ENCODE results near the gene TTC21B. TPM values are rescaled to one million over a fixed set of nuclear protein-coding genes. Genes with fewer than 3 reads are reported as not detected.

Gene TTC21B
- total and polyA plus RNA-seq, 4 donors = 21.3 to 79.2 (median 28.7) TPM

- no CpG with 5 or more reads among the region's 4 CpGs for whole genome bisulfite sequencing (ENCODE audit: insufficient coverage)
- no peak overlapping the region for H3K27ac ChIP-seq (ENCODE audit: low read depth, low read length)
- H3K9me3 ChIP-seq (ENCODE audit: control insufficient read depth, insufficient read depth, low read length) = no peaks in the 10 kb centered on the region
- H3K27me3 ChIP-seq (ENCODE audit: control insufficient read depth, insufficient read depth, low read length) = no peaks in the 10 kb centered on the region
- no peak overlapping the region for H3K4me3 ChIP-seq (ENCODE audit: low read depth, low read length)
- peaks cover 6% of the 10 kb centered on the region for H3K36me3 ChIP-seq (ENCODE audit: control insufficient read depth, insufficient read depth, low read length)
- DNase-seq (ENCODE audit: low read depth in 4 of 6, low spot score in 6 of 6) = no peak
- H3K4me1 ChIP-seq (ENCODE audit: control insufficient read depth, insufficient read depth, low read length) = no peaks in the 10 kb centered on the region
These were observed 20.2 kb downstream of the TTC21B start for GRCh38 chr2:165933211-165933910.

- H3K4me3 ChIP-seq (ENCODE audit: low read depth, low read length) = no peak overlapping the region
- H3K27ac ChIP-seq (ENCODE audit: low read depth, low read length) = no peak overlapping the region
- DNase-seq (ENCODE audit: low read depth in 4 of 6, low spot score in 6 of 6) = no peak
- H3K9me3 ChIP-seq (ENCODE audit: control insufficient read depth, insufficient read depth, low read length) = no peaks in the 10 kb centered on the region
- H3K27me3 ChIP-seq (ENCODE audit: control insufficient read depth, insufficient read depth, low read length) = no peaks in the 10 kb centered on the region
- peaks cover 13% of the 10 kb centered on the region for H3K36me3 ChIP-seq (ENCODE audit: control insufficient read depth, insufficient read depth, low read length)
- H3K4me1 ChIP-seq (ENCODE audit: control insufficient read depth, insufficient read depth, low read length) = no peaks in the 10 kb centered on the region
- no CpG with 5 or more reads among the region's 1 CpG for WGBS (ENCODE audit: insufficient coverage)
These were observed 25.8 kb downstream of the TTC21B start for GRCh38 chr2:165927774-165928173.

GRCh38 chr2:165927353-165927752 lies 26.2 kb downstream of the TTC21B start:
- no peak overlapping the region for H3K4me3 ChIP-seq (ENCODE audit: low read depth, low read length)
- H3K27ac ChIP-seq (ENCODE audit: low read depth, low read length) = no peak overlapping the region
- no peaks in the 10 kb centered on the region for H3K9me3 ChIP-seq (ENCODE audit: control insufficient read depth, insufficient read depth, low read length)
- no peak for DNase-seq (ENCODE audit: low read depth in 4 of 6, low spot score in 6 of 6)
- H3K27me3 ChIP-seq (ENCODE audit: control insufficient read depth, insufficient read depth, low read length) = no peaks in the 10 kb centered on the region
- H3K36me3 ChIP-seq (ENCODE audit: control insufficient read depth, insufficient read depth, low read length) = peaks cover 13% of the 10 kb centered on the region
- WGBS (ENCODE audit: insufficient coverage) = no CpG with 5 or more reads among the region's 1 CpG
- H3K4me1 ChIP-seq (ENCODE audit: control insufficient read depth, insufficient read depth, low read length) = no peaks in the 10 kb centered on the region

- Histone ChIP-seq H3K27me3 (ENCODE audit: control insufficient read depth, insufficient read depth, low read length) (no peaks in the 10 kb centered on the region), H3K36me3 (ENCODE audit: control insufficient read depth, insufficient read depth, low read length) (peaks cover 7% of the 10 kb centered on the region), H3K9me3 (ENCODE audit: control insufficient read depth, insufficient read depth, low read length) (no peaks in the 10 kb centered on the region), H3K4me1 (ENCODE audit: control insufficient read depth, insufficient read depth, low read length) (no peaks in the 10 kb centered on the region), H3K4me3 (ENCODE audit: low read depth, low read length) (no peak overlapping the region), H3K27ac (ENCODE audit: low read depth, low read length) (no peak overlapping the region)
- WGBS (ENCODE audit: insufficient coverage) = no CpG with 5 or more reads among the region's 2 CpGs
- peak in 1 of 6 donors; percentile 70 for DNase-seq (ENCODE audit: low read depth in 4 of 6, low spot score in 6 of 6)
These were observed 28.6 kb downstream of the TTC21B start for GRCh38 chr2:165924946-165925345.

- no CpG with 5 or more reads among the region's 1 CpG for WGBS (ENCODE audit: insufficient coverage)
- Histone ChIP-seq H3K4me1 (ENCODE audit: control insufficient read depth, insufficient read depth, low read length) (no peaks in the 10 kb centered on the region), H3K9me3 (ENCODE audit: control insufficient read depth, insufficient read depth, low read length) (no peaks in the 10 kb centered on the region), H3K4me3 (ENCODE audit: low read depth, low read length) (no peak overlapping the region), H3K27me3 (ENCODE audit: control insufficient read depth, insufficient read depth, low read length) (no peaks in the 10 kb centered on the region), H3K36me3 (ENCODE audit: control insufficient read depth, insufficient read depth, low read length) (peaks cover 12% of the 10 kb centered on the region), H3K27ac (ENCODE audit: low read depth, low read length) (no peak overlapping the region)
- DNase-seq (ENCODE audit: low read depth in 4 of 6, low spot score in 6 of 6) = no peak
These were observed 32.8 kb downstream of the TTC21B start for GRCh38 chr2:165920748-165921147.

- DNase-seq (ENCODE audit: low read depth in 4 of 6, low spot score in 6 of 6) = no peak
These were observed 39.9 kb downstream of the TTC21B start for GRCh38 chr2:165913636-165914035.

GRCh38 chr2:165911981-165912380 lies 41.6 kb downstream of the TTC21B start:
- Histone ChIP-seq H3K4me1 (ENCODE audit: control insufficient read depth, insufficient read depth, low read length) (no peaks in the 10 kb centered on the region), H3K9me3 (ENCODE audit: control insufficient read depth, insufficient read depth, low read length) (no peaks in the 10 kb centered on the region), H3K36me3 (ENCODE audit: control insufficient read depth, insufficient read depth, low read length) (peaks cover 10% of the 10 kb centered on the region), H3K27me3 (ENCODE audit: control insufficient read depth, insufficient read depth, low read length) (no peaks in the 10 kb centered on the region), H3K27ac (ENCODE audit: low read depth, low read length) (no peak overlapping the region), H3K4me3 (ENCODE audit: low read depth, low read length) (no peak overlapping the region)
- no CpG with 5 or more reads among the region's 2 CpGs for WGBS (ENCODE audit: insufficient coverage)
- no peak for DNase-seq (ENCODE audit: low read depth in 4 of 6, low spot score in 6 of 6)

More at GRCh38 chr2:165913636-165914035, 39.9 kb downstream of the TTC21B start:
- H3K27me3 ChIP-seq (ENCODE audit: control insufficient read depth, insufficient read depth, low read length) = no peaks in the 10 kb centered on the region
- no peaks in the 10 kb centered on the region for H3K4me1 ChIP-seq (ENCODE audit: control insufficient read depth, insufficient read depth, low read length)
- H3K36me3 ChIP-seq (ENCODE audit: control insufficient read depth, insufficient read depth, low read length) = peaks cover 18% of the 10 kb centered on the region
- no peaks in the 10 kb centered on the region for H3K9me3 ChIP-seq (ENCODE audit: control insufficient read depth, insufficient read depth, low read length)
- no peak overlapping the region for H3K4me3 ChIP-seq (ENCODE audit: low read depth, low read length)
- no peak overlapping the region for H3K27ac ChIP-seq (ENCODE audit: low read depth, low read length)

- Histone ChIP-seq H3K4me1 (ENCODE audit: control insufficient read depth, insufficient read depth, low read length) (no peaks in the 10 kb centered on the region), H3K27ac (ENCODE audit: low read depth, low read length) (no peak overlapping the region), H3K9me3 (ENCODE audit: control insufficient read depth, insufficient read depth, low read length) (no peaks in the 10 kb centered on the region), H3K27me3 (ENCODE audit: control insufficient read depth, insufficient read depth, low read length) (no peaks in the 10 kb centered on the region), H3K36me3 (ENCODE audit: control insufficient read depth, insufficient read depth, low read length) (peaks cover 14% of the 10 kb centered on the region), H3K4me3 (ENCODE audit: low read depth, low read length) (no peak overlapping the region)
- DNase-seq (ENCODE audit: low read depth in 4 of 6, low spot score in 6 of 6) = no peak
These were observed 42.3 kb downstream of the TTC21B start for GRCh38 chr2:165911231-165911630.

GRCh38 chr2:165909466-165909865 lies 44.1 kb downstream of the TTC21B start:
- no peaks in the 10 kb centered on the region for H3K27me3 ChIP-seq (ENCODE audit: control insufficient read depth, insufficient read depth, low read length)

GRCh38 chr2:165905854-165906253 lies 47.7 kb downstream of the TTC21B start:
- Histone ChIP-seq H3K27me3 (ENCODE audit: control insufficient read depth, insufficient read depth, low read length) (no peaks in the 10 kb centered on the region), H3K27ac (ENCODE audit: low read depth, low read length) (no peak overlapping the region), H3K9me3 (ENCODE audit: control insufficient read depth, insufficient read depth, low read length) (no peaks in the 10 kb centered on the region), H3K4me3 (ENCODE audit: low read depth, low read length) (no peak overlapping the region), H3K4me1 (ENCODE audit: control insufficient read depth, insufficient read depth, low read length) (no peaks in the 10 kb centered on the region), H3K36me3 (ENCODE audit: control insufficient read depth, insufficient read depth, low read length) (peaks cover 10% of the 10 kb centered on the region)
- WGBS (ENCODE audit: insufficient coverage) = no CpG with 5 or more reads among the region's 2 CpGs
- no peak for DNase-seq (ENCODE audit: low read depth in 4 of 6, low spot score in 6 of 6)

More at GRCh38 chr2:165909466-165909865, 44.1 kb downstream of the TTC21B start:
- H3K4me3 ChIP-seq (ENCODE audit: low read depth, low read length) = no peak overlapping the region
- H3K27ac ChIP-seq (ENCODE audit: low read depth, low read length) = no peak overlapping the region
- no peak for DNase-seq (ENCODE audit: low read depth in 4 of 6, low spot score in 6 of 6)
- H3K36me3 ChIP-seq (ENCODE audit: control insufficient read depth, insufficient read depth, low read length) = peaks cover 10% of the 10 kb centered on the region
- H3K4me1 ChIP-seq (ENCODE audit: control insufficient read depth, insufficient read depth, low read length) = no peaks in the 10 kb centered on the region
- WGBS (ENCODE audit: insufficient coverage) = no CpG with 5 or more reads among the region's 1 CpG
- no peaks in the 10 kb centered on the region for H3K9me3 ChIP-seq (ENCODE audit: control insufficient read depth, insufficient read depth, low read length)

All from spinal cord (tissue), 10 donors.